ENCODE data around the gene IL4R. TPM values are rescaled to one million over a fixed set of nuclear protein-coding genes. Genes with fewer than 3 reads are reported as not detected.

The IL4R gene
- total and polyA plus RNA-seq, 2 of the 8 experiments (the other 6 are each of a cell fraction or from before 2014, with no cell fraction given) = 29.1 to 29.4 TPM

DNA sequence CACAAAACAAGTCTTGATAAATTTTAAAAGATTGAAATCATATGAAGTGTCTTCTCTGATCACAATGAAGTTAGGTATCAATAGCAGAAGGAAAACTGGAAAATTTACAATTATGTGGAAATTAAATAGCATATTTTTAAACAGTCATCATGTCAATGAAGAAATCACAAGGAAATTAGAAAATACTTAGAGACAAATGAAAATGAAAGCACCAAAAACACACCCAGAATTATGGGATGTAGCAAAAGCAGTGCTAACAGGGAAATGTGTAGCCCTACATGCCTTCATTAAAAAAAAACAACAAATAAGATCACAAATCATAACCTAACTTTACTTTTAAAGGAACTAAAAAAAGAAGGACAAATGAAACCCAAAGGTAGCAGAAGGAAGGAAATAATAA is 80.7 kb downstream of the IL4R start:
- FAIRE-seq = no peak
- Histone ChIP-seq H2BK20ac (ENCODE audit: low read length) (no peak overlapping the region), H3K23ac (ENCODE audit: insufficient read length) (no peak overlapping the region), H3K79me2 (ENCODE audit: control insufficient read depth in 1 of 2, insufficient read depth in 2 of 2, low read length in 2 of 2) (no peaks in the 10 kb centered on the region), H3K79me1 (ENCODE audit: low read depth, low read length) (no peaks in the 10 kb centered on the region), H2BK12ac (ENCODE audit: low read depth, low read length) (no peak overlapping the region), H2BK15ac (ENCODE audit: low read length) (no peak overlapping the region), H3K23me2 (ENCODE audit: low read depth, low read length) (no peaks in the 10 kb centered on the region), H3K18ac (ENCODE audit: extremely low read depth, low read length) (no peak overlapping the region), H2AFZ (ENCODE audit: low read length) (no peak overlapping the region), H3K14ac (ENCODE audit: insufficient read length) (no peak overlapping the region), H3K9me3 (ENCODE audit: insufficient read depth in 2 of 2, low read depth in 1 of 2, low read length in 1 of 2) (peaks cover 0 to 3% of the 10 kb centered on the region in 2 experiments; a peak in 2 of 4 replicates), H3K27ac (ENCODE audit: low read depth, low read length) (no peak overlapping the region), H3K4me3 (ENCODE audit: extremely low read depth in 1 of 4, insufficient read depth in 2 of 4, low read depth in 3 of 4, low read length in 4 of 4) (no peak overlapping the region), H4K8ac (ENCODE audit: extremely low read depth, insufficient read depth, low read length) (no peak overlapping the region), H3K4me2 (ENCODE audit: insufficient read depth in 1 of 2, low read depth in 2 of 2, low read length in 2 of 2) (no peak overlapping the region), H3K4ac (replicated peaks; ENCODE audit: insufficient read length, low read depth, low read length) (no peak overlapping the region), H4K91ac (replicated peaks; ENCODE audit: insufficient read length, low read length) (no peak overlapping the region), H3K9ac (replicated peaks in 1 of 4; ENCODE audit: extremely low read depth in 1 of 4, low read depth in 3 of 4, low read length in 3 of 4) (no peak overlapping the region), H2AK5ac (ENCODE audit: low read depth, low read length) (no peak overlapping the region), H3K56ac (replicated peaks; ENCODE audit: insufficient read length, low read depth, low read length) (no peak overlapping the region), H4K20me1 (replicated peaks in 1 of 2; ENCODE audit: control insufficient read depth in 1 of 2, insufficient read depth in 2 of 2, low read length in 2 of 2) (no peaks in the 10 kb centered on the region), H2BK5ac (ENCODE audit: low read depth, low read length) (no peak overlapping the region), H3K36me3 (ENCODE audit: control insufficient read depth in 2 of 4, insufficient read depth in 4 of 4, low read length in 3 of 4) (no peaks in the 10 kb centered on the region), H3K4me1 (replicated peaks in 1 of 4; ENCODE audit: control insufficient read depth in 3 of 4, insufficient read depth in 4 of 4, low read length in 3 of 4) (no peaks in the 10 kb centered on the region), H3K27me3 (replicated peaks in 1 of 4; ENCODE audit: control insufficient read depth in 3 of 4, extremely low read depth in 1 of 4, insufficient read depth in 3 of 4, low read length in 3 of 4) (no peaks in the 10 kb centered on the region; a peak in 1 of 7 replicates), H4K5ac (ENCODE audit: insufficient read length, low read depth, low read length) (no peak overlapping the region), H2BK120ac (replicated peaks; ENCODE audit: low read depth, low read length) (no peak overlapping the region)
- ChIA-PET POLR2A (ENCODE audit: partially characterized antibody) (no interaction called here), CTCF (ENCODE audit: partially characterized antibody) (no interaction called here)
- TF ChIP-seq, protein P1, sequence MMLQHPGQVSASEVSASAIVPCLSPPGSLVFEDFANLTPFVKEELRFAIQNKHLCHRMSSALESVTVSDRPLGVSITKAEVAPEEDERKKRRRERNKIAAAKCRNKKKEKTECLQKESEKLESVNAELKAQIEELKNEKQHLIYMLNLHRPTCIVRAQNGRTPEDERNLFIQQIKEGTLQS (IDR thresholded peaks at IDR 0.05; ENCODE audit: insufficient read depth, low read depth, low read length) = no peak
- no peak for TF ChIP-seq CTBP2 (IDR thresholded peaks at IDR 0.05; ENCODE audit: borderline replicate concordance, insufficient read depth, insufficient read length, low read length)
- TF ChIP-seq KDM4A (IDR thresholded peaks at IDR 0.05; ENCODE audit: low read depth, low read length, severe bottlenecking) = no peak
- TF ChIP-seq, protein P2, sequence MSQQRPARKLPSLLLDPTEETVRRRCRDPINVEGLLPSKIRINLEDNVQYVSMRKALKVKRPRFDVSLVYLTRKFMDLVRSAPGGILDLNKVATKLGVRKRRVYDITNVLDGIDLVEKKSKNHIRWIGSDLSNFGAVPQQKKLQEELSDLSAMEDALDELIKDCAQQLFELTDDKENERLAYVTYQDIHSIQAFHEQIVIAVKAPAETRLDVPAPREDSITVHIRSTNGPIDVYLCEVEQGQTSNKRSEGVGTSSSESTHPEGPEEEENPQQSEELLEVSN (IDR thresholded peaks at IDR 0.05) = no peak
- no peak for TF ChIP-seq KDM1A (IDR thresholded peaks at IDR 0.05; ENCODE audit: borderline replicate concordance, low read length)
- TF ChIP-seq, protein P3, sequence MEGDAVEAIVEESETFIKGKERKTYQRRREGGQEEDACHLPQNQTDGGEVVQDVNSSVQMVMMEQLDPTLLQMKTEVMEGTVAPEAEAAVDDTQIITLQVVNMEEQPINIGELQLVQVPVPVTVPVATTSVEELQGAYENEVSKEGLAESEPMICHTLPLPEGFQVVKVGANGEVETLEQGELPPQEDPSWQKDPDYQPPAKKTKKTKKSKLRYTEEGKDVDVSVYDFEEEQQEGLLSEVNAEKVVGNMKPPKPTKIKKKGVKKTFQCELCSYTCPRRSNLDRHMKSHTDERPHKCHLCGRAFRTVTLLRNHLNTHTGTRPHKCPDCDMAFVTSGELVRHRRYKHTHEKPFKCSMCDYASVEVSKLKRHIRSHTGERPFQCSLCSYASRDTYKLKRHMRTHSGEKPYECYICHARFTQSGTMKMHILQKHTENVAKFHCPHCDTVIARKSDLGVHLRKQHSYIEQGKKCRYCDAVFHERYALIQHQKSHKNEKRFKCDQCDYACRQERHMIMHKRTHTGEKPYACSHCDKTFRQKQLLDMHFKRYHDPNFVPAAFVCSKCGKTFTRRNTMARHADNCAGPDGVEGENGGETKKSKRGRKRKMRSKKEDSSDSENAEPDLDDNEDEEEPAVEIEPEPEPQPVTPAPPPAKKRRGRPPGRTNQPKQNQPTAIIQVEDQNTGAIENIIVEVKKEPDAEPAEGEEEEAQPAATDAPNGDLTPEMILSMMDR (IDR thresholded peaks at IDR 0.05; ENCODE audit: control extremely low read depth in 1 of 3, insufficient read depth in 1 of 3, low read depth in 1 of 3, low read length in 3 of 3) = no peak
- no peak for TF ChIP-seq BCL11A (IDR thresholded peaks at IDR 0.05; ENCODE audit: low read depth in 2 of 2, low read length in 2 of 2)
- TF ChIP-seq KDM5A (IDR thresholded peaks at IDR 0.05; ENCODE audit: low read length) = no peak
- no peak for TF ChIP-seq YY1 (IDR thresholded peaks at IDR 0.05; ENCODE audit: low read depth, low read length)
- no peak for TF ChIP-seq CBX8 (IDR thresholded peaks at IDR 0.05; ENCODE audit: borderline replicate concordance, low read depth, low read length)
- no peak for DNase-seq (ENCODE audit: low read depth in 1 of 2, low spot score in 2 of 2)

Measured in H1 (cell line).